Measurements from ENCODE around the gene LPP.

DNA sequence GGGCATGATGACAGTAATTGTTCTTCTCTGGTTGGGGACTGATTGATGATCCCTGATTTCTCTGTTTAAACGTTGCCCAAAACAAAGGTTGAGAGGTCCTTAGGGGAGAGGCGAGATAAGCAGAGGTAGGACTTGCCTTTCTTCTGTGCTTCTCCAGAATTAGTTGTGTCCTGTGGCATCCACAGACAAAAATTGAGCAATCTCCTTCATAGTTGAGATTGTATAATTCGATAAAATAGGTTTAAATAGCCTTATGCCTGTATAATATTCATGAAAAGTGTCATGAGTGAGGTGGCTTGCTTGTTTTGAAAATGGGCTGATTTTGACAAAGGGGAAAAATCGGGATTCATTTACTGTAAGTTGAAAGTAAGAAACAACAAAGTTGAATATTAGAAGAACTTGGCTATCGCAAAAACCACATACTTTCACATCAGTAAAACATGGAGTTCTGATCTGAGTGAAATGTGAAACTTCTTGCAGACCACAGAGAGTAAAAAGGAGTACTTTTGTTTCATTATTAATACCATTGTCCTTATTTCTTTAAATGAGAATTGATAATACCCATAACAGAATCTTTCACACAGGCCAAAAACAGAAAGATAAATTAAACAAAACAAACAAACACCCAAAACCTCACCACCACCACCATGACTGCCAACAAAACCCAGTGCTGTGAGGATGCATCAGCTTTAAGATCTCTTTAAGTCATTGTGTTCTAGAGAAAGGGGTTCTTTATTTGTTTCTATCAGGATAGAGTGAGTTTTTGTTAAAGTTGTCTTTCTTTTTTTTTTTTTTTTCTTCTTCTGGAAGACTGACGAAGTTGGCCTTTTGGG is 155.7 kb downstream of the LPP start:
- TF ChIP-seq, protein P1, sequence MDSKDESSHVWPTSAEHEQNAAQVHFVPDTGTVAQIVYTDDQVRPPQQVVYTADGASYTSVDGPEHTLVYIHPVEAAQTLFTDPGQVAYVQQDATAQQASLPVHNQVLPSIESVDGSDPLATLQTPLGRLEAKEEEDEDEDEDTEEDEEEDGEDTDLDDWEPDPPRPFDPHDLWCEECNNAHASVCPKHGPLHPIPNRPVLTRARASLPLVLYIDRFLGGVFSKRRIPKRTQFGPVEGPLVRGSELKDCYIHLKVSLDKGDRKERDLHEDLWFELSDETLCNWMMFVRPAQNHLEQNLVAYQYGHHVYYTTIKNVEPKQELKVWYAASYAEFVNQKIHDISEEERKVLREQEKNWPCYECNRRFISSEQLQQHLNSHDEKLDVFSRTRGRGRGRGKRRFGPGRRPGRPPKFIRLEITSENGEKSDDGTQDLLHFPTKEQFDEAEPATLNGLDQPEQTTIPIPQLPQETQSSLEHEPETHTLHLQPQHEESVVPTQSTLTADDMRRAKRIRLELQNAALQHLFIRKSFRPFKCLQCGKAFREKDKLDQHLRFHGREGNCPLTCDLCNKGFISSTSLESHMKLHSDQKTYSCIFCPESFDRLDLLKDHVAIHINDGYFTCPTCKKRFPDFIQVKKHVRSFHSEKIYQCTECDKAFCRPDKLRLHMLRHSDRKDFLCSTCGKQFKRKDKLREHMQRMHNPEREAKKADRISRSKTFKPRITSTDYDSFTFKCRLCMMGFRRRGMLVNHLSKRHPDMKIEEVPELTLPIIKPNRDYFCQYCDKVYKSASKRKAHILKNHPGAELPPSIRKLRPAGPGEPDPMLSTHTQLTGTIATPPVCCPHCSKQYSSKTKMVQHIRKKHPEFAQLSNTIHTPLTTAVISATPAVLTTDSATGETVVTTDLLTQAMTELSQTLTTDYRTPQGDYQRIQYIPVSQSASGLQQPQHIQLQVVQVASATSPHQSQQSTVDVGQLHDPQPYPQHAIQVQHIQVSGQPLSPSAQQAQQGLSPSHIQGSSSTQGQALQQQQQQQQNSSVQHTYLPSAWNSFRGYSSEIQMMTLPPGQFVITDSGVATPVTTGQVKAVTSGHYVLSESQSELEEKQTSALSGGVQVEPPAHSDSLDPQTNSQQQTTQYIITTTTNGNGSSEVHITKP (IDR thresholded peaks at IDR 0.05; ENCODE audit: partially characterized antibody), result no peak
- no peak for TF ChIP-seq TARDBP (IDR thresholded peaks at IDR 0.05)
- TF ChIP-seq, protein P2, sequence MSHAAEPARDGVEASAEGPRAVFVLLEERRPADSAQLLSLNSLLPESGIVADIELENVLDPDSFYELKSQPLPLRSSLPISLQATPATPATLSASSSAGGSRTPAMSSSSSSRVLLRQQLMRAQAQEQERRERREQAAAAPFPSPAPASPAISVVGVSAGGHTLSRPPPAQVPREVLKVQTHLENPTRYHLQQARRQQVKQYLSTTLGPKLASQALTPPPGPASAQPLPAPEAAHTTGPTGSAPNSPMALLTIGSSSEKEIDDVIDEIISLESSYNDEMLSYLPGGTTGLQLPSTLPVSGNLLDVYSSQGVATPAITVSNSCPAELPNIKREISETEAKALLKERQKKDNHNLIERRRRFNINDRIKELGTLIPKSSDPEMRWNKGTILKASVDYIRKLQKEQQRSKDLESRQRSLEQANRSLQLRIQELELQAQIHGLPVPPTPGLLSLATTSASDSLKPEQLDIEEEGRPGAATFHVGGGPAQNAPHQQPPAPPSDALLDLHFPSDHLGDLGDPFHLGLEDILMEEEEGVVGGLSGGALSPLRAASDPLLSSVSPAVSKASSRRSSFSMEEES (CRISPR knock-in tag; IDR thresholded peaks at IDR 0.05), result no peak

All from K562 (cell line).